Fibroblast of mammary gland (primary cell): ENCODE measurements around the gene RIT2.

ENCODE experiments used
- DNase-seq: peaks from one replicate; pipeline ENCODE4 v3.0.0-alpha.2; 2010; ENCODE audit warnings: low read depth
- H3K4me3 ChIP-seq: 2 replicates; pipeline ENCODE4 v1.5.1; 2011; ENCODE audit warnings: low read depth, mild to moderate bottlenecking, low read length, moderate library complexity; ENCODE audit not compliant: control insufficient read depth
- CTCF ChIP-seq: conservative IDR thresholded peaks from 2 replicates; pipeline ENCODE4 v1.5.1; 2011; ENCODE audit warnings: low read depth, low read length, inconsistent platforms; ENCODE audit not compliant: control insufficient read depth, insufficient read depth

The RIT2 gene

GRCh38 chr18:43007365-43007764 lies 108.1 kb downstream of the RIT2 start:
- DNase-seq: no peak
- no peak overlapping the region for H3K4me3 ChIP-seq
- no peak for TF ChIP-seq CTCF

- no peak for TF ChIP-seq CTCF
- H3K4me3 ChIP-seq: no peak overlapping the region
- DNase-seq: no peak
Observed at GRCh38 chr18:43004421-43004820, 111.1 kb downstream of the RIT2 start.

GRCh38 chr18:43001821-43002220 lies 113.7 kb downstream of the RIT2 start:
- DNase-seq: no peak
- TF ChIP-seq CTCF: no peak
- H3K4me3 ChIP-seq: no peak overlapping the region

- no peak for DNase-seq
- no peak for TF ChIP-seq CTCF
- no peak overlapping the region for H3K4me3 ChIP-seq
Observed at GRCh38 chr18:42996824-42997223, 118.7 kb downstream of the RIT2 start.

GRCh38 chr18:42980426-42980825 lies 135.1 kb downstream of the RIT2 start:
- no peak overlapping the region for H3K4me3 ChIP-seq
- TF ChIP-seq CTCF: no peak
- no peak for DNase-seq

- TF ChIP-seq CTCF: no peak
Observed at GRCh38 chr18:42977982-42978637, 137.4 kb downstream of the RIT2 start.

GRCh38 chr18:42976869-42977590 lies 138.5 kb downstream of the RIT2 start:
- no peak overlapping the region for H3K4me3 ChIP-seq
- no peak for TF ChIP-seq CTCF
- DNase-seq: no peak

More at GRCh38 chr18:42977982-42978637, 137.4 kb downstream of the RIT2 start:
- H3K4me3 ChIP-seq: no peak overlapping the region
- DNase-seq: no peak
